Measurements from ENCODE around the gene PDZD4. TPM values are rescaled to one million over a fixed set of nuclear protein-coding genes. Genes with fewer than 3 reads are reported as not detected.

The PDZD4 gene
- total and polyA plus RNA-seq, 8 donors = 2.1 to 11.1 (median 5.2) TPM

DNA sequence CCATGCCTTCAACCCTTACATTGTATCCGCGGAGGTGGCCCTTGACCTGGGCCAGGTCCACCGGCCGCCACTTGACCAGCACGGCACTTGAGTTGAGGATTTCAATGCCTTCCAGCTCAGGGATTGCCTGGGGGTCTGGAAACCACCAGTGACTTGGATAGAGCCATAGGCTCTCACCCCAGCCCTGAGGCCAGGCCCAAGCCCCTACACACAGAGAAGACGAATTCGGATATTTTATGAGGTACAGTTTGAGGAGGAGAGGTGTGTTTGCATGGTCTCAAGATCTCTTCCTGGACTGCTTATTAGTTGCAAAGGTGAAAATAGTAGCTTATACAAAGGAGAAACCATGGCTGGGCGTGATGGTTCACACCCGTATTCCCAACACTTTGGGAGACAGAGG is 35.3 kb upstream of the PDZD4 start:
- no peak for DNase-seq
- no peaks in the 10 kb centered on the region for H3K36me3 ChIP-seq
- WGBS, 5 donors = 89 to 95% (median 93%) methylated on average over 5 to 9 of the region's 9 CpGs
- H3K27me3 ChIP-seq = peaks cover 0 to 29% (median 11%) of the 10 kb centered on the region in 3 donors
- no peak overlapping the region for H3K4me3 ChIP-seq
- no peak overlapping the region for H3K27ac ChIP-seq
- TF ChIP-seq POLR2A (IDR thresholded peaks at IDR 0.05) (no peak), EP300 (IDR thresholded peaks at IDR 0.05) (no peak), POLR2AphosphoS5 (IDR thresholded peaks at IDR 0.05) (no peak)
- TF ChIP-seq, protein P1, sequence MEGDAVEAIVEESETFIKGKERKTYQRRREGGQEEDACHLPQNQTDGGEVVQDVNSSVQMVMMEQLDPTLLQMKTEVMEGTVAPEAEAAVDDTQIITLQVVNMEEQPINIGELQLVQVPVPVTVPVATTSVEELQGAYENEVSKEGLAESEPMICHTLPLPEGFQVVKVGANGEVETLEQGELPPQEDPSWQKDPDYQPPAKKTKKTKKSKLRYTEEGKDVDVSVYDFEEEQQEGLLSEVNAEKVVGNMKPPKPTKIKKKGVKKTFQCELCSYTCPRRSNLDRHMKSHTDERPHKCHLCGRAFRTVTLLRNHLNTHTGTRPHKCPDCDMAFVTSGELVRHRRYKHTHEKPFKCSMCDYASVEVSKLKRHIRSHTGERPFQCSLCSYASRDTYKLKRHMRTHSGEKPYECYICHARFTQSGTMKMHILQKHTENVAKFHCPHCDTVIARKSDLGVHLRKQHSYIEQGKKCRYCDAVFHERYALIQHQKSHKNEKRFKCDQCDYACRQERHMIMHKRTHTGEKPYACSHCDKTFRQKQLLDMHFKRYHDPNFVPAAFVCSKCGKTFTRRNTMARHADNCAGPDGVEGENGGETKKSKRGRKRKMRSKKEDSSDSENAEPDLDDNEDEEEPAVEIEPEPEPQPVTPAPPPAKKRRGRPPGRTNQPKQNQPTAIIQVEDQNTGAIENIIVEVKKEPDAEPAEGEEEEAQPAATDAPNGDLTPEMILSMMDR (IDR thresholded peaks at IDR 0.05) = no peak
- intact Hi-C loops (cut with DNase I; ENCODE audit: low total_unique reads) = no loop called here
- peaks cover 0 to 5% (median 0%) of the 10 kb centered on the region in 4 donors for H3K9me3 ChIP-seq
- H3K4me1 ChIP-seq = no peaks in the 10 kb centered on the region

DNA sequence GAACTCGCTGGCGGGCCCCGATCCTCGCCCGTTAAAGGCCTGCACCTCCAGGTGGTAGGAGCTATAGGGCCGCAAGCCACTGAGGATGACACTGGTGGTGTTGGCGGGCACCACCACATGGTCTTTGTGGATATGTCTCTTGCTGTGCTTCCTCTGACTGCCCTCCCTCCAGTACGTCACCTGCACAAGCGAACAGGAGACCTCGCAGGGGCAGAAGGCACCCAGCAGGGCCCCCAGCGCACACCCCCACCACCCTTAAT is 34.9 kb upstream of the PDZD4 start:
- peaks cover 0 to 5% (median 0%) of the 10 kb centered on the region in 4 donors for H3K9me3 ChIP-seq
- no peak overlapping the region for H3K27ac ChIP-seq
- H3K4me3 ChIP-seq = no peak overlapping the region
- no peaks in the 10 kb centered on the region for H3K36me3 ChIP-seq
- intact Hi-C loops (cut with DNase I; ENCODE audit: low total_unique reads) = no loop called here
- WGBS, 5 donors = 84 to 100% (median 92%) methylated on average over 1 to 11 of the region's 11 CpGs
- peaks cover 0 to 25% (median 7%) of the 10 kb centered on the region in 3 donors for H3K27me3 ChIP-seq
- H3K4me1 ChIP-seq = no peaks in the 10 kb centered on the region
- no peak for TF ChIP-seq POLR2AphosphoS5 (IDR thresholded peaks at IDR 0.05)
- no peak for DNase-seq

- no peak for DNase-seq
- Histone ChIP-seq H3K27me3 (peaks cover 0 to 23% (median 6%) of the 10 kb centered on the region in 3 donors), H3K4me3 (no peak overlapping the region), H3K4me1 (no peaks in the 10 kb centered on the region), H3K9me3 (peaks cover 0 to 5% (median 0%) of the 10 kb centered on the region in 4 donors), H3K36me3 (no peaks in the 10 kb centered on the region), H3K27ac (no peak overlapping the region)
- WGBS, 5 donors = 82 to 89% (median 84%) methylated on average over 10 to 30 of the region's 30 CpGs
- intact Hi-C loops (cut with DNase I; ENCODE audit: low total_unique reads) = no loop called here
- TF ChIP-seq EP300 (IDR thresholded peaks at IDR 0.05) (no peak), POLR2AphosphoS5 (IDR thresholded peaks at IDR 0.05) (no peak), POLR2A (IDR thresholded peaks at IDR 0.05) (no peak)
- TF ChIP-seq, protein P1 (IDR thresholded peaks at IDR 0.05) = no peak
Measured at GRCh38 chrX:153864561-153865320, 34.4 kb upstream of the PDZD4 start.

DNA sequence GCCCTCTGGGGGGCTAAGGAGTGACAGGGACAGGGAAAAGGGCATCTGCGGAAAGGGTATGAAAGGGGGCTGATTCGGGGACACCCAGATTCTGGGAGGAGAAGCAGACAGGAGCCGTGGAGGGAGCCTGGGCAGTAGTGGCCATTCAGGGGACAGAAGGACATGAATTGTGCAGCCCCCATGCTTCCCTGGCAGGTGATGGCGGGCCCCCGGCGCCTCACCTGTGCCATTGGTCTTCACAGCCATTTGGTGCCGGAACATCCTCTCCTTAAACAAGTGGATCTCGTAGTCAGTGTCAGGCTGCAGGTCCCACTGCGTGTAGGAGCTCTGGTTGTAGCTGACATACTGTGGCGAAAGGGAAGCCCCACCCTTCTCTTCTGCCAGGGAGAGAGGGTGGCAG is 33.8 kb upstream of the PDZD4 start:
- no peak overlapping the region for H3K27ac ChIP-seq
- no peaks in the 10 kb centered on the region for H3K4me1 ChIP-seq
- H3K9me3 ChIP-seq = peaks cover 0 to 5% (median 0%) of the 10 kb centered on the region in 4 donors
- TF ChIP-seq POLR2A (IDR thresholded peaks at IDR 0.05) (no peak), EP300 (IDR thresholded peaks at IDR 0.05) (no peak), POLR2AphosphoS5 (IDR thresholded peaks at IDR 0.05) (no peak)
- TF ChIP-seq, protein P1 (IDR thresholded peaks at IDR 0.05) = no peak
- peaks cover 0 to 23% (median 6%) of the 10 kb centered on the region in 3 donors for H3K27me3 ChIP-seq
- intact Hi-C loops (cut with DNase I; ENCODE audit: low total_unique reads) = no loop called here
- 77 to 88% (median 86%) methylated on average over 6 to 10 of the region's 10 CpGs for WGBS, 5 donors
- no peak overlapping the region for H3K4me3 ChIP-seq
- no peaks in the 10 kb centered on the region for H3K36me3 ChIP-seq
- DNase-seq = no peak

Data from stomach (tissue), 9 donors.